HTR-8/SVneo (cell line): ENCODE data around the gene NEK9.

Source experiments
- DNase-seq: peaks from one replicate; pipeline ENCODE4 v3.0.0; 2011; ENCODE audit warnings: low spot score, mixed read lengths; ENCODE audit not compliant: insufficient read length
- FAIRE-seq: peaks from 2 replicates; lab custom pipeline; 2011; peaks lifted over from hg19 to GRCh38; lab: Jason Lieb, UNC

Gene NEK9

GRCh38 chr14:75046275-75046674 lies 80.6 kb downstream of the NEK9 start:
- DNase-seq = no peak
- peak; percentile 80 for FAIRE-seq

GRCh38 chr14:75044752-75045151 lies 82.1 kb downstream of the NEK9 start:
- DNase-seq (no peak), FAIRE-seq (no peak)

- FAIRE-seq (peak; percentile 31), DNase-seq (peak; percentile 67)
These were observed 82.5 kb downstream of the NEK9 start for GRCh38 chr14:75044322-75044721.

GRCh38 chr14:75042035-75042434 lies 84.8 kb downstream of the NEK9 start:
- FAIRE-seq (peak; percentile 69), DNase-seq (no peak)

- FAIRE-seq = peak; percentile 81
These were observed 85.2 kb downstream of the NEK9 start for GRCh38 chr14:75041613-75042012.

GRCh38 chr14:75040959-75041358 lies 85.9 kb downstream of the NEK9 start:
- no peak for DNase-seq
- no peak for FAIRE-seq

More at GRCh38 chr14:75041613-75042012, 85.2 kb downstream of the NEK9 start:
- DNase-seq = no peak

GRCh38 chr14:75040507-75040906 lies 86.3 kb downstream of the NEK9 start:
- peak; percentile 40 for FAIRE-seq
- DNase-seq = no peak

- FAIRE-seq = no peak
- DNase-seq = no peak
These were observed 93.9 kb downstream of the NEK9 start for GRCh38 chr14:75032939-75033338.

- DNase-seq = no peak
- FAIRE-seq = peak; percentile 40
These were observed 96.7 kb downstream of the NEK9 start for GRCh38 chr14:75030147-75030546.
